HG03571 (cell line): ENCODE measurements around the gene GNA12.

Experiments
- ATAC-seq: cut with Tn5 transposase; IDR thresholded peaks from one replicate; pipeline ENCODE4 v1.9.1; 2021; ENCODE audit not compliant: unreplicated experiment

The GNA12 gene

GRCh38 chr7:2805213-2805944 is 38.7 kb downstream of the GNA12 start:
- no peak for ATAC-seq

- ATAC-seq: no peak
These were observed 39.8 kb downstream of the GNA12 start for GRCh38 chr7:2804227-2804763.

GRCh38 chr7:2803755-2804154 is 40.4 kb downstream of the GNA12 start:
- ATAC-seq: no peak

- no peak for ATAC-seq
These were observed 40.8 kb downstream of the GNA12 start for GRCh38 chr7:2803342-2803692.

- ATAC-seq: no peak
These were observed 41.4 kb downstream of the GNA12 start for GRCh38 chr7:2802504-2803341.

- ATAC-seq: no peak
These were observed 42.0 kb downstream of the GNA12 start for GRCh38 chr7:2802101-2802500.

- ATAC-seq: no peak
These were observed 43.0 kb downstream of the GNA12 start for GRCh38 chr7:2800931-2801688.

- no peak for ATAC-seq
These were observed 43.7 kb downstream of the GNA12 start for GRCh38 chr7:2800220-2800930.

- ATAC-seq: no peak
These were observed 44.9 kb downstream of the GNA12 start for GRCh38 chr7:2799253-2799652.

GRCh38 chr7:2798669-2799068 is 45.4 kb downstream of the GNA12 start:
- no peak for ATAC-seq

- no peak for ATAC-seq
These were observed 47.5 kb downstream of the GNA12 start for GRCh38 chr7:2796358-2797352.

- ATAC-seq: no peak
These were observed 48.2 kb downstream of the GNA12 start for GRCh38 chr7:2795906-2796305.

GRCh38 chr7:2794836-2795636 is 49.1 kb downstream of the GNA12 start:
- ATAC-seq: no peak

GRCh38 chr7:2792856-2793487 is 51.1 kb downstream of the GNA12 start:
- no peak for ATAC-seq

GRCh38 chr7:2792235-2792634 is 51.9 kb downstream of the GNA12 start:
- no peak for ATAC-seq

GRCh38 chr7:2791390-2791789 is 52.7 kb downstream of the GNA12 start:
- no peak for ATAC-seq

- ATAC-seq: no peak
These were observed 56.7 kb downstream of the GNA12 start for GRCh38 chr7:2787251-2787951.
